ENCODE data around the gene PGAP2. TPM values are rescaled to one million over a fixed set of nuclear protein-coding genes. Genes with fewer than 3 reads are reported as not detected.
A peak's percentile ranks its signal among the peaks of the same experiment; 100 is the strongest.

Gene PGAP2
- total and polyA plus RNA-seq, 4 experiments from 2014 or later: 16.2 to 20.7 (median 18.5) TPM

DNA sequence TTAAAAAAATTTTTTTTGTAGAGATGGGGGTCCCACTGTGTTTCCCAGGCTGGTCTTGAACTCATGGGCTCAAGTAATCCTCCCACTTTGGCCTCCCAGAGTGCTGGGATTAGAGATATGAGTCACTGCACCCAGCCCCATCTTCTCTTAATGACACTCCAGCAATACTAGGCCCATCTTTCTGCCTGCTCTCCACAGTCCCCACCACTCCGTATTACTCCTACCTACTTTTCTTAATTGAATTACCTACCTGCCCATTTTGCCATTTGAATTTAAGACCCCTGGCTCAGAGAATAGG, 45.1 kb downstream of the PGAP2 start:
- Mint-ChIP-seq H3K9me3 (peaks cover 0 to 2% (median 0%) of the 10 kb centered on the region in 8 donors), H3K4me1 (peaks cover 41 to 62% (median 51%) of the 10 kb centered on the region in 4 donors), H3K27ac (peak overlapping the region; percentile 99 to 100 (median 99)), H3K27me3 (no peaks in the 10 kb centered on the region), H3K36me3 (peaks cover 4 to 25% of the 10 kb centered on the region in 2 donors), H3K4me3 (peak overlapping the region; percentile 7 to 97 (median 90))
- intact Hi-C loops (cut with micrococcal nuclease): no loop called here
- ChIA-PET POLR2A (ENCODE audit: partially characterized antibody) (interaction anchor here (1.1 to 9.1 kb wide), 18 partner anchors 11 to 240 kb away, joined by 3 to 659 read pairs (median 26); partner anchors contain the start of genes NUP98, PGAP2, RHOG and RRM1), CTCF (ENCODE audit: partially characterized antibody) (interaction anchor here (0.7 to 25.8 kb wide), 17 partner anchors 15 to 232 kb away, joined by 3 to 934 read pairs (median 24); partner anchors contain the start of genes PGAP2 and RHOG)
- no peaks in the 10 kb centered on the region for H3K27me3 ChIP-seq (ENCODE audit: insufficient read depth, low read length)
- H3K4me1 ChIP-seq (ENCODE audit: insufficient read depth, low read length): peaks cover 53% of the 10 kb centered on the region
- H3K4me3 ChIP-seq (ENCODE audit: low read length in 2 of 2): no peak overlapping the region
- no peaks in the 10 kb centered on the region for H3K9me3 ChIP-seq (ENCODE audit: control insufficient read depth in 1 of 2, low read length in 2 of 2)
- DNase-seq: no peak
- H3K36me3 ChIP-seq (ENCODE audit: insufficient read depth, low read length): no peaks in the 10 kb centered on the region
- peak overlapping the region; percentile 94 for H3K27ac ChIP-seq (ENCODE audit: low read depth, low read length)

DNA sequence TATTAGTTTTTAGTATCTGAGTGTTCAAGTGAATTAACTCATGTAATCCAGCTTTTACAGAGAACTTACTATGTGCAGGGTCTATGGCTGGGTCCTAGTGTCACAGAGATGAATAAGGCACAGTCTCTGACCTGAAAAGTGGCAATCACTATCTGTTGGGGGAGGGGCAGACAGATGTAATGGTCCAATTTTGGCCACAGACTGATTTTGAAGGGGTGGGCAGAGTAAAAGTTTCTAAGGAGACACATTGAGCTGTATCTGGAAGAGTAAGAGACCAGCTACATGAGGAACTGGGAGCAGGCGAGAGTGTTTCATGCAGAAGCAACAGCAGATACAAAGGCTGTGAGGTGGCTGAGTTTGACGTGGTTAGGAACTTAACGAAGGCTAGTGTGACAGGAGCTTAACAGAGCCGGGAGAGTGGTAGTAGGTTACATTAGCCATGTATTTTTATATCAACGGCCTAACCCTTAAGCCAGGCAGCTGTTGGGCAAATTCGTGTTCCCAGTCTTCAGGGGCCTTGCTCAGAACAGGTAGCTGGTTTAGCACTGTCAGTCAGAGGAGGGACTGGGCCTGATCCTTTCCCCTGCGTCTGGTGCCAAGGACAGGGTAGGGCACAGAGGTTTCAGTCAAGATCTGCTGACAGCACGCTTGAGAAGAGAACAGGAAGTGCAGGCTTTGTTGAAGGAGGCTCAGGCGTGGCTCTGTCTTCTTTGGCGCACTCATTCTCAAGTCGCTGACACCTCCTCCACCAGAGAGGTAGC, 45.7 kb downstream of the PGAP2 start:
- H3K9me3 Mint-ChIP-seq: peaks cover 0 to 2% (median 0%) of the 10 kb centered on the region in 8 donors
- no peaks in the 10 kb centered on the region for H3K27me3 Mint-ChIP-seq
- H3K27me3 ChIP-seq (ENCODE audit: insufficient read depth, low read length): no peaks in the 10 kb centered on the region
- peak overlapping the region; percentile 89 to 97 (median 92) for H3K4me3 Mint-ChIP-seq
- ChIA-PET POLR2A (ENCODE audit: partially characterized antibody) (interaction anchor here (0.9 to 9.1 kb wide), 44 partner anchors 10 to 245 kb away, joined by 3 to 659 read pairs (median 10); partner anchors contain the start of genes NUP98, PGAP2, RHOG and RRM1), CTCF (ENCODE audit: partially characterized antibody) (interaction anchor here (0.7 to 25.8 kb wide), 58 partner anchors 15 to 333 kb away, joined by 3 to 934 read pairs (median 8); partner anchors contain the start of genes PGAP2 and RHOG)
- peak overlapping the region; percentile 94 for H3K27ac ChIP-seq (ENCODE audit: low read depth, low read length)
- peak overlapping the region; percentile 99 to 100 (median 99) for H3K27ac Mint-ChIP-seq
- DNase-seq: peak; percentile 79 to 87 (median 84)
- peaks cover 4 to 25% of the 10 kb centered on the region in 2 donors for H3K36me3 Mint-ChIP-seq
- peaks cover 58% of the 10 kb centered on the region for H3K4me1 ChIP-seq (ENCODE audit: insufficient read depth, low read length)
- H3K9me3 ChIP-seq (ENCODE audit: control insufficient read depth in 1 of 2, low read length in 2 of 2): no peaks in the 10 kb centered on the region
- H3K4me1 Mint-ChIP-seq: peaks cover 45 to 65% (median 55%) of the 10 kb centered on the region in 4 donors
- intact Hi-C loops (cut with micrococcal nuclease): loop anchor here (1.0 to 2.0 kb wide), 4 partner anchors 13 to 218 kb away; no protein-coding TSS in a partner anchor
- H3K36me3 ChIP-seq (ENCODE audit: insufficient read depth, low read length): no peaks in the 10 kb centered on the region
- H3K4me3 ChIP-seq (ENCODE audit: low read length in 2 of 2): peak overlapping the region; percentile 20 to 91

- peaks cover 4 to 25% of the 10 kb centered on the region in 2 donors for H3K36me3 Mint-ChIP-seq
- no peak for DNase-seq
- CTCF ChIA-PET (ENCODE audit: partially characterized antibody): interaction anchor here (0.7 to 25.8 kb wide), 60 partner anchors 16 to 332 kb away, joined by 3 to 934 read pairs (median 8); partner anchors contain the start of genes PGAP2 and RHOG
- H3K36me3 ChIP-seq (ENCODE audit: insufficient read depth, low read length): no peaks in the 10 kb centered on the region
- POLR2A ChIA-PET (ENCODE audit: partially characterized antibody): interaction anchor here (0.8 to 9.1 kb wide), 51 partner anchors 9 to 244 kb away, joined by 3 to 659 read pairs (median 8); partner anchors contain the start of genes NUP98, PGAP2, RHOG and RRM1
- peak overlapping the region; percentile 99 to 100 (median 99) for H3K27ac Mint-ChIP-seq
- intact Hi-C loops (cut with micrococcal nuclease): loop anchor here (1.0 to 2.0 kb wide), 4 partner anchors 13 to 218 kb away; no protein-coding TSS in a partner anchor
- peaks cover 0 to 2% (median 0%) of the 10 kb centered on the region in 8 donors for H3K9me3 Mint-ChIP-seq
- no peaks in the 10 kb centered on the region for H3K27me3 ChIP-seq (ENCODE audit: insufficient read depth, low read length)
- H3K4me3 ChIP-seq (ENCODE audit: low read length in 2 of 2): peak overlapping the region; percentile 20 to 91
- H3K27ac ChIP-seq (ENCODE audit: low read depth, low read length): peak overlapping the region; percentile 94
- no peaks in the 10 kb centered on the region for H3K27me3 Mint-ChIP-seq
- peaks cover 45 to 66% (median 56%) of the 10 kb centered on the region in 4 donors for H3K4me1 Mint-ChIP-seq
- H3K4me1 ChIP-seq (ENCODE audit: insufficient read depth, low read length): peaks cover 58% of the 10 kb centered on the region
- no peaks in the 10 kb centered on the region for H3K9me3 ChIP-seq (ENCODE audit: control insufficient read depth in 1 of 2, low read length in 2 of 2)
- peak overlapping the region; percentile 89 to 97 (median 92) for H3K4me3 Mint-ChIP-seq
These were observed 46.3 kb downstream of the PGAP2 start for GRCh38 chr11:3854660-3854976.

DNA sequence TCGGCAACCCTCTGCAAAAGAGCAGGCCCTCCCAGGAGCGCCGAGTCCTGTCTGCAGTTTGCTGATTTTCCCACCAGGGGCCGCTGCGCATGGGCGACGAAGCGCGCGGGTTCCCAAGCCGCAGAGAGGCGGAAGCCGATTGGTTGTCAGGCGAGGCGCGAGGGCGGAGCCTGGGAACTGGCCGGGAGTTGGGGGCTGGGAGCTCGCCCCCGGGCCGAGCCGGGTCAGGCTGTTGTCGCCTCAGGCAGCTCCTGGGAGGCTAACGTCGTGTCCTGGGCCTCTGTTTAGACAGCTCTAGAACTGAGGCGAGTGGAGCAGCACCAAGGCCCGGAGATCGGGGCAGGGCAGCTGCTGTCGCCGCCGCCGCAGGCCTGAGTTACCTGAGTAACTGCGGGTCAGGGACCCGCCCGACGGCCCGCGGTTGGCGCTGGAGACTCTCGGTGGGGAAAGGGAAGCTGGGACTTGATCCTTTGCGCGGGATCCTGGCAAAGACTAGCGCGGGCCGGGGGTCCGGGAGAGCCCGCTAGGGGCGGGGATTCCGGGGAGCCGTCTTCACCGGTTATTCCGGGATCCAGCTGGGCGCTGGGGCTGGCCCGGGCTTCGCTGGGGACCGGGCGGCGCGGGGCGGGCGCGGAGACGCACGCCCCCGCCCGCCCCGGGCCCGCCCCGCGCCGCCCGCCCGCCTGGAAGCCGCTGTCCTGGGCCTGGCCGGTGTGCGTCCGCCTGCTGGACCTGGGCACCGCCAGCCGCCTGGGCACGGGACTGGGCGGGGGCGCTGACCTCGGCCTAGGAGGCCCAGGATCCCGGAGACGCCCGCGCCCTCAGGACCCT, 46.8 kb downstream of the PGAP2 start, which contains the start of gene STIM1:
TSS of gene STIM1 (plus strand) at position 688 of the 831 bp plus-strand sequence. CDS start 607 bp downstream, outside the sequence.
- peak; percentile 96 to 98 (median 97) for DNase-seq
- no peaks in the 10 kb centered on the region for H3K27me3 Mint-ChIP-seq
- peak within 1 kb of the TSS; percentile 90 to 97 (median 94) for H3K4me3 Mint-ChIP-seq
- CTCF ChIA-PET (ENCODE audit: partially characterized antibody): interaction anchor here (0.5 to 25.8 kb wide), 63 partner anchors 16 to 332 kb away, joined by 3 to 934 read pairs (median 7); partner anchors contain the start of genes PGAP2 and RHOG
- peaks cover 49 to 71% (median 61%) of the 10 kb centered on the region in 4 donors for H3K4me1 Mint-ChIP-seq
- peak within 1 kb of the TSS; percentile 99 to 100 (median 99) for H3K27ac Mint-ChIP-seq
- peaks cover 0 to 2% (median 0%) of the 10 kb centered on the region in 8 donors for H3K9me3 Mint-ChIP-seq
- Histone ChIP-seq H3K27me3 (ENCODE audit: insufficient read depth, low read length) (no peaks in the 10 kb centered on the region), H3K4me1 (ENCODE audit: insufficient read depth, low read length) (peaks cover 64% of the 10 kb centered on the region), H3K4me3 (ENCODE audit: low read length in 2 of 2) (peak within 1 kb of the TSS; percentile 91 to 92), H3K27ac (ENCODE audit: low read depth, low read length) (peak within 1 kb of the TSS; percentile 94), H3K36me3 (ENCODE audit: insufficient read depth, low read length) (no peaks in the 10 kb centered on the region), H3K9me3 (ENCODE audit: control insufficient read depth in 1 of 2, low read length in 2 of 2) (no peaks in the 10 kb centered on the region)
- H3K36me3 Mint-ChIP-seq: peaks cover 4 to 25% of the 10 kb centered on the region in 2 donors
- intact Hi-C loops (cut with micrococcal nuclease): loop anchor here (1.0 to 5.0 kb wide), 7 partner anchors 9 to 217 kb away; no protein-coding TSS in a partner anchor
- POLR2A ChIA-PET (ENCODE audit: partially characterized antibody): interaction anchor here (0.8 to 9.1 kb wide), 52 partner anchors 9 to 243 kb away, joined by 3 to 659 read pairs (median 8); partner anchors contain the start of genes NUP98, PGAP2, RHOG and RRM1

- H3K27me3 Mint-ChIP-seq: no peaks in the 10 kb centered on the region
- CTCF ChIA-PET (ENCODE audit: partially characterized antibody): interaction anchor here (0.5 to 25.8 kb wide), 38 partner anchors 17 to 255 kb away, joined by 3 to 934 read pairs (median 12); partner anchors contain the start of genes PGAP2 and RHOG
These were observed 47.6 kb downstream of the PGAP2 start for GRCh38 chr11:3855808-3856491.

More at GRCh38 chr11:3855808-3856491, 47.6 kb downstream of the PGAP2 start:
- Mint-ChIP-seq H3K9me3 (peaks cover 0 to 2% (median 0%) of the 10 kb centered on the region in 8 donors), H3K36me3 (peaks cover 4 to 25% of the 10 kb centered on the region in 2 donors), H3K4me1 (peaks cover 56 to 79% (median 68%) of the 10 kb centered on the region in 4 donors), H3K4me3 (peak overlapping the region; percentile 79 to 97 (median 89)), H3K27ac (peak overlapping the region; percentile 88 to 99 (median 95))
- intact Hi-C loops (cut with micrococcal nuclease): loop anchor here (1.0 to 5.0 kb wide), 4 partner anchors 8 to 129 kb away; no protein-coding TSS in a partner anchor
- DNase-seq: peak; percentile 36 to 66 (median 40)
- Histone ChIP-seq H3K27me3 (ENCODE audit: insufficient read depth, low read length) (no peaks in the 10 kb centered on the region), H3K27ac (ENCODE audit: low read depth, low read length) (peak overlapping the region; percentile 94), H3K4me1 (ENCODE audit: insufficient read depth, low read length) (peaks cover 71% of the 10 kb centered on the region), H3K36me3 (ENCODE audit: insufficient read depth, low read length) (no peaks in the 10 kb centered on the region), H3K9me3 (ENCODE audit: control insufficient read depth in 1 of 2, low read length in 2 of 2) (no peaks in the 10 kb centered on the region), H3K4me3 (ENCODE audit: low read length in 2 of 2) (peak overlapping the region; percentile 67 to 92)
- POLR2A ChIA-PET (ENCODE audit: partially characterized antibody): interaction anchor here (0.6 to 9.1 kb wide), 38 partner anchors 9 to 237 kb away, joined by 3 to 659 read pairs (median 12); partner anchors contain the start of genes NUP98, PGAP2, RHOG and RRM1

All from CD4-positive, alpha-beta memory T cell (primary cell).